ENCODE measurements around the gene PTPRG.
"Not testable (repeated sequence)": the region's sequence is repeated elsewhere in the genome, so short reads cannot be mapped to it uniquely, and the experiment has no call there.

PTPRG gene

DNA sequence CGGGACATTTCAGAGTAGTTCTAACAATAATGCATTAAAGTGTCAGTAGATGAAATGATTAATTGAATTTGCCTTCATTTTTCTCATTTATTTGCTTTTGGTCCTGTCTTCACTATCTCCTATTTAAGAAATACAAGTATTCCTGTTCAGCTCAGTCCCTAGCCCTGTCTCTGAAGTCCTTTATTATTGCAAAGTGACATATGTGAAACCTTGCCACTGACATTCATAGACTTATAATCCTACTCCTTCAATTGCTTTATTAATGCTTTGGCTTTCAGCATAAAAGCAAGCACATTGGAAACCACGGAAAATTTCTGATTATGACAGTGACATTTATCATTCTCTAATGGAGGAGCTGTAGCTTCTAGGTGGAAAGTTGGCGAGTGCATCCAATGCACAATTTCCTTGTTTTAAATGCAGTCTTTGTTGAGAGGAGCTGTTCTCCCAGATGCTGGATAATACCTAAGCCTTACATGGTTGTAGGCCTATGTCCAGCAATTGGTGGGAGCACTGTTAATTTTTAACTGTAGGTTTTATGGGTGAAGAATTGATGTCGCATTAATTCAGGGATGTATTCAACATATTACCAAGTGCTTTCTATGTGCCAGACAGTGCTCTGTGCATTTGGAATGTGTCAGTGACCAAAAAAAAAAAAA lies 474.2 kb downstream of the PTPRG start:
- no peaks in the 10 kb centered on the region for H3K27me3 Mint-ChIP-seq
- H3K4me3 Mint-ChIP-seq, result no peak overlapping the region
- no peaks in the 10 kb centered on the region for H3K4me1 Mint-ChIP-seq (ENCODE audit: low read depth)
- H3K9me3 Mint-ChIP-seq, result no peaks in the 10 kb centered on the region
- no peak overlapping the region for H3K27ac Mint-ChIP-seq
- H3K36me3 Mint-ChIP-seq (ENCODE audit: low read depth), result no peaks in the 10 kb centered on the region

GRCh38 chr3:62036726-62037125 lies 475.4 kb downstream of the PTPRG start:
- Mint-ChIP-seq H3K4me3 (no peak overlapping the region), H3K9me3 (no peaks in the 10 kb centered on the region), H3K36me3 (ENCODE audit: low read depth) (no peaks in the 10 kb centered on the region), H3K27ac (no peak overlapping the region), H3K4me1 (ENCODE audit: low read depth) (no peaks in the 10 kb centered on the region), H3K27me3 (no peaks in the 10 kb centered on the region)

GRCh38 chr3:62038798-62039197 lies 477.4 kb downstream of the PTPRG start:
- H3K4me3 Mint-ChIP-seq; H3K27me3 Mint-ChIP-seq; H3K36me3 Mint-ChIP-seq (ENCODE audit: low read depth); H3K27ac Mint-ChIP-seq; H3K9me3 Mint-ChIP-seq; H3K4me1 Mint-ChIP-seq (ENCODE audit: low read depth): not testable (repeated sequence)

- H3K36me3 Mint-ChIP-seq (ENCODE audit: low read depth), result no peaks in the 10 kb centered on the region
- no peak overlapping the region for H3K27ac Mint-ChIP-seq
- no peak overlapping the region for H3K4me3 Mint-ChIP-seq
- H3K4me1 Mint-ChIP-seq (ENCODE audit: low read depth), result no peaks in the 10 kb centered on the region
- no peaks in the 10 kb centered on the region for H3K9me3 Mint-ChIP-seq
- no peaks in the 10 kb centered on the region for H3K27me3 Mint-ChIP-seq
These were observed 478.2 kb downstream of the PTPRG start for GRCh38 chr3:62039586-62039985.

- Mint-ChIP-seq H3K27ac (no peak overlapping the region), H3K4me3 (no peak overlapping the region), H3K4me1 (ENCODE audit: low read depth) (no peaks in the 10 kb centered on the region), H3K9me3 (no peaks in the 10 kb centered on the region), H3K36me3 (ENCODE audit: low read depth) (no peaks in the 10 kb centered on the region), H3K27me3 (no peaks in the 10 kb centered on the region)
These were observed 480.3 kb downstream of the PTPRG start for GRCh38 chr3:62041681-62042080.

GRCh38 chr3:62044874-62045411 lies 483.6 kb downstream of the PTPRG start:
- no peaks in the 10 kb centered on the region for H3K9me3 Mint-ChIP-seq
- H3K36me3 Mint-ChIP-seq (ENCODE audit: low read depth), result no peaks in the 10 kb centered on the region
- no peaks in the 10 kb centered on the region for H3K27me3 Mint-ChIP-seq
- H3K4me1 Mint-ChIP-seq (ENCODE audit: low read depth), result no peaks in the 10 kb centered on the region
- H3K4me3 Mint-ChIP-seq, result no peak overlapping the region
- H3K27ac Mint-ChIP-seq, result no peak overlapping the region

GRCh38 chr3:62046326-62046725 lies 485.0 kb downstream of the PTPRG start:
- H3K27ac Mint-ChIP-seq, result no peak overlapping the region
- H3K4me1 Mint-ChIP-seq (ENCODE audit: low read depth), result no peaks in the 10 kb centered on the region
- no peaks in the 10 kb centered on the region for H3K36me3 Mint-ChIP-seq (ENCODE audit: low read depth)
- no peaks in the 10 kb centered on the region for H3K9me3 Mint-ChIP-seq
- H3K4me3 Mint-ChIP-seq, result no peak overlapping the region
- H3K27me3 Mint-ChIP-seq, result no peaks in the 10 kb centered on the region

DNA sequence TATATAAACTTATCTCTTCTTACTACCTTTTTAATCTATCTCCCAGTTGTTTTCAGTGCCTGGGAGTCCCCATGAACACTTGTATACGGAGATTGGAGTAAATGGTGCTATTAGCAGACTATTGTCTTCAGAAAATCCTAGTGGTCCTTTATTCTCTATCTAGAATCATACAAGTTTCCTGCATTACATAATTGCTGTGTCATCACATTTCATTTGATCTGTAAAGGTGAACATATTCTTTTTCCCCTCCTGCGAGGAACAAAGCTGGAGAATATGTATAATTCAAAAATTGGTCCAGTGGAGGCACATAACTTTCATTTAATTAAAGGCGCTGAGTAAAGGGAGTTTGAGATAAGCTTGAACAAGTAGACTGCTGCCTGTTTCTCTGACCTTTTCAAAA lies 487.2 kb downstream of the PTPRG start:
- Mint-ChIP-seq H3K27me3 (no peaks in the 10 kb centered on the region), H3K4me1 (ENCODE audit: low read depth) (no peaks in the 10 kb centered on the region), H3K9me3 (no peaks in the 10 kb centered on the region), H3K27ac (no peak overlapping the region), H3K36me3 (ENCODE audit: low read depth) (no peaks in the 10 kb centered on the region), H3K4me3 (no peak overlapping the region)

- no peak overlapping the region for H3K4me3 Mint-ChIP-seq
- H3K9me3 Mint-ChIP-seq, result no peaks in the 10 kb centered on the region
- no peak overlapping the region for H3K27ac Mint-ChIP-seq
- H3K36me3 Mint-ChIP-seq (ENCODE audit: low read depth), result no peaks in the 10 kb centered on the region
- H3K27me3 Mint-ChIP-seq, result no peaks in the 10 kb centered on the region
- H3K4me1 Mint-ChIP-seq (ENCODE audit: low read depth), result no peaks in the 10 kb centered on the region
These were observed 487.7 kb downstream of the PTPRG start for GRCh38 chr3:62049033-62049432.

GRCh38 chr3:62051506-62051905 lies 490.1 kb downstream of the PTPRG start:
- Mint-ChIP-seq H3K9me3 (no peaks in the 10 kb centered on the region), H3K4me3 (no peak overlapping the region), H3K27me3 (no peaks in the 10 kb centered on the region)

DNA sequence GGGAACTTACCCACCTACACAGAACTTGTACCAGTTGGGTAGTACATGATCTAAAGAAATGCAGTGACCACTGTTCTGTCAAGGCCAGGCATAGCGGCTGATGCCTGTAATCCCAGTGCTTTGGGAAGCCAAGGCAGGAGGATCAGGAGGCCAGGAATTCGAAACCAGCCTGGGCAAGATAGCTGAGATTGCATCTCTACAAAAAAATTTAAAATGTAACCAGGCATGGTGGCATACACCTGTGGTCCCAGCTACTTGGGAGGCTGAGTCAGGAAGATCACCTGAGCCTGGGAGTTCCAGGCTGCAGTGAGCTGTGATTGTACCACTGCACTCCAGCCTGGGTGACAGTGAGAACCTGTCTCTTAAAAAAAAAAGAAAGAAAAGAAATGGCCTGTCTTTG lies 491.0 kb downstream of the PTPRG start:
- no peaks in the 10 kb centered on the region for H3K4me1 Mint-ChIP-seq (ENCODE audit: low read depth)
- no peak overlapping the region for H3K4me3 Mint-ChIP-seq
- H3K36me3 Mint-ChIP-seq (ENCODE audit: low read depth), result no peaks in the 10 kb centered on the region
- no peaks in the 10 kb centered on the region for H3K9me3 Mint-ChIP-seq
- no peak overlapping the region for H3K27ac Mint-ChIP-seq
- H3K27me3 Mint-ChIP-seq, result no peaks in the 10 kb centered on the region

More at GRCh38 chr3:62051506-62051905, 490.1 kb downstream of the PTPRG start:
- H3K4me1 Mint-ChIP-seq (ENCODE audit: low read depth), result no peaks in the 10 kb centered on the region
- no peak overlapping the region for H3K27ac Mint-ChIP-seq
- no peaks in the 10 kb centered on the region for H3K36me3 Mint-ChIP-seq (ENCODE audit: low read depth)

- H3K36me3 Mint-ChIP-seq (ENCODE audit: low read depth), result no peaks in the 10 kb centered on the region
- no peak overlapping the region for H3K27ac Mint-ChIP-seq
- H3K27me3 Mint-ChIP-seq, result no peaks in the 10 kb centered on the region
- no peaks in the 10 kb centered on the region for H3K4me1 Mint-ChIP-seq (ENCODE audit: low read depth)
- H3K9me3 Mint-ChIP-seq, result no peaks in the 10 kb centered on the region
- H3K4me3 Mint-ChIP-seq, result no peak overlapping the region
These were observed 495.3 kb downstream of the PTPRG start for GRCh38 chr3:62056658-62057057.

- no peaks in the 10 kb centered on the region for H3K36me3 Mint-ChIP-seq (ENCODE audit: low read depth)
- H3K27ac Mint-ChIP-seq, result no peak overlapping the region
- no peak overlapping the region for H3K4me3 Mint-ChIP-seq
- H3K4me1 Mint-ChIP-seq (ENCODE audit: low read depth), result no peaks in the 10 kb centered on the region
- no peaks in the 10 kb centered on the region for H3K9me3 Mint-ChIP-seq
- H3K27me3 Mint-ChIP-seq, result no peaks in the 10 kb centered on the region
These were observed 496.1 kb downstream of the PTPRG start for GRCh38 chr3:62057339-62058047.

GRCh38 chr3:62065985-62066693 lies 504.8 kb downstream of the PTPRG start:
- no peak overlapping the region for H3K4me3 Mint-ChIP-seq
- H3K4me1 Mint-ChIP-seq (ENCODE audit: low read depth), result no peaks in the 10 kb centered on the region
- H3K27me3 Mint-ChIP-seq, result no peaks in the 10 kb centered on the region
- no peaks in the 10 kb centered on the region for H3K36me3 Mint-ChIP-seq (ENCODE audit: low read depth)
- no peak overlapping the region for H3K27ac Mint-ChIP-seq
- H3K9me3 Mint-ChIP-seq, result no peaks in the 10 kb centered on the region

GRCh38 chr3:62068337-62068736 lies 507.0 kb downstream of the PTPRG start:
- Mint-ChIP-seq H3K4me1 (ENCODE audit: low read depth) (no peaks in the 10 kb centered on the region), H3K36me3 (ENCODE audit: low read depth) (no peaks in the 10 kb centered on the region), H3K27ac (no peak overlapping the region), H3K9me3 (no peaks in the 10 kb centered on the region), H3K4me3 (no peak overlapping the region), H3K27me3 (no peaks in the 10 kb centered on the region)
